GM06990 (cell line): ENCODE data around the gene CTXN3.

Source experiments
- DNase-seq: peaks from one replicate; pipeline ENCODE4 v3.0.0-alpha.2; 2011; ENCODE audit not compliant: insufficient read length; ENCODE audit errors: extremely low read depth
- H3K27me3 ChIP-seq: replicated peaks from 2 replicates; pipeline ENCODE4 v1.6.0; 2011; ENCODE audit warnings: low read length; ENCODE audit not compliant: control insufficient read depth, insufficient read depth
- H3K36me3 ChIP-seq: 2 replicates; pipeline ENCODE4 v1.5.1; 2011; ENCODE audit warnings: low read length; ENCODE audit not compliant: control insufficient read depth, insufficient read depth
- H3K4me3 ChIP-seq: replicated peaks from 2 replicates; pipeline ENCODE4 v1.5.1; 2011; ENCODE audit warnings: low read depth, mild to moderate bottlenecking, control low read depth, low read length
- TF ChIP-seq, protein P1 (sequence below): IDR thresholded peaks from 2 replicates; pipeline ENCODE4 v1.5.1; 2011; ENCODE audit warnings: low read length, control low read depth, mild to moderate bottlenecking, inconsistent platforms; ENCODE audit not compliant: insufficient read depth, poor library complexity, severe bottlenecking

The CTXN3 gene

DNA sequence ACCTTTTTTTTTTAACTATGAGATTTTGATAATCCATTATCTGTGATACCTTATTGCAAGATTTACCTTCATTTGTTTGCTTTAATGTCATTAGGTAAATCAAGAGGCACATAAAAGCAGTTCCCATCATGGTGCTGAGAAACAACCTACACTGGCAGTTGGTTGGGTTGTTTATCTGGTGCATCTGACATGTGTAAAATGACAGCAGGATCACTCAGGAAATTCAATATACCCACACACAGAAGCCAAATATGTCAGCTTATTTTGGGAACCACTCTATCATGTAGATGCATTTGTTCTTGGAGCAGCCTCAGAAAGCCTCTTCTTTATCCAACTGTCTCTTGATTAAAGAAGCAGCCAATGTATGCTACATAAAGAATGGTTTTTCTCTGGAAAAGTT is 46.5 kb downstream of the CTXN3 start:
- Histone ChIP-seq H3K4me3 (no peak overlapping the region), H3K27me3 (no peaks in the 10 kb centered on the region), H3K36me3 (no peaks in the 10 kb centered on the region)
- DNase-seq: no peak
- TF ChIP-seq, protein P1, sequence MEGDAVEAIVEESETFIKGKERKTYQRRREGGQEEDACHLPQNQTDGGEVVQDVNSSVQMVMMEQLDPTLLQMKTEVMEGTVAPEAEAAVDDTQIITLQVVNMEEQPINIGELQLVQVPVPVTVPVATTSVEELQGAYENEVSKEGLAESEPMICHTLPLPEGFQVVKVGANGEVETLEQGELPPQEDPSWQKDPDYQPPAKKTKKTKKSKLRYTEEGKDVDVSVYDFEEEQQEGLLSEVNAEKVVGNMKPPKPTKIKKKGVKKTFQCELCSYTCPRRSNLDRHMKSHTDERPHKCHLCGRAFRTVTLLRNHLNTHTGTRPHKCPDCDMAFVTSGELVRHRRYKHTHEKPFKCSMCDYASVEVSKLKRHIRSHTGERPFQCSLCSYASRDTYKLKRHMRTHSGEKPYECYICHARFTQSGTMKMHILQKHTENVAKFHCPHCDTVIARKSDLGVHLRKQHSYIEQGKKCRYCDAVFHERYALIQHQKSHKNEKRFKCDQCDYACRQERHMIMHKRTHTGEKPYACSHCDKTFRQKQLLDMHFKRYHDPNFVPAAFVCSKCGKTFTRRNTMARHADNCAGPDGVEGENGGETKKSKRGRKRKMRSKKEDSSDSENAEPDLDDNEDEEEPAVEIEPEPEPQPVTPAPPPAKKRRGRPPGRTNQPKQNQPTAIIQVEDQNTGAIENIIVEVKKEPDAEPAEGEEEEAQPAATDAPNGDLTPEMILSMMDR: no peak

DNA sequence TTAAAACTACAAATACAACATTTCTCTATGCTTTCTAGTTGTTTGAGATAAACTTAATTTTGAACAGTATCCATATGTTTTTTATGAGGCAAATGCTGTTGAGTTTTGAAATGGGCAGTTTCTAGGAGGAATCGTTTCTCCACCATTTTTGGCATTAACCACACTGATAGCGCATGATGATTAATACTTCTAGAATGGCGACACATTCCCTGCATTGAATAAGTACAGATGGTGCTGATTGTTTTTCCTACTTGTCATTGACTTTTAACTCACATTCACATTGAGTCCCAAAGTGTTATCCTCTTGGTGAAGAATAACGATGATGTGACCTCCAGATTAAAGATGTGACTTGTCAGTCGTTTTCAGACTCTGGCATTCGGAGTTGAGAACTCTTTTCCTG is 47.8 kb downstream of the CTXN3 start:
- Histone ChIP-seq H3K4me3 (no peak overlapping the region), H3K36me3 (no peaks in the 10 kb centered on the region), H3K27me3 (no peaks in the 10 kb centered on the region)
- no peak for DNase-seq
- TF ChIP-seq, protein P1: no peak

DNA sequence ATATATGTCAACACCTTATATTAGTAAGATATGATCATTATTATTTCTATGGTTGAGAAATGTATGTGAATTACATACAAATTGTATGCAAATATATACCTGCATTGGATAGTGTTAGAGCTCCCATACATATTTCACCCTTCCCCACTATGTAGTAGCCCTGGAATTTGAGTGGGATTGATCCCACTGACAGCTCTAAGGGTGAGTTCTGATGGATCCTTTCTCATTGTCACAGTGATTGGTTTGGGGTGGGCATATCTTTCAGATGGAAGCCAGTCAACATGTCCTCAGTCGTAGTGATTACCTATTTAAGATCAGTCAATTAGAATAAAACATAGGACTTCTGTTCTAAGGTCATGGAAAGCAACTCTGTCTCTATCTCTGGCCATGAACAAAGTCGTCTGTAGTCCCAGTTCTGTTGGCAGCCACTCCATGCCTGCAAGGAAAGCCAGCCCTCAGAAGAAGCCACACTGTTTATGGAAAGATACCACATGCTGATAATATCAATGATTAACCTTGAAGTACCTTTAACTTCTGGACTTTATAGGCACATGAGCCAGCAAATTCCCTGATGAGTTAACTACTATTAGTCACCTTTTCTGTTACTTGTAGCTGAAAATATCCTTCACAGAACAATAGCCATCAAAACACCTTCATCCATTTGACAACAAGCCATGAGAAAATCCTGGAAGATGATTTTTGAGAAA is 49.2 kb downstream of the CTXN3 start:
- Histone ChIP-seq H3K27me3 (no peaks in the 10 kb centered on the region), H3K36me3 (no peaks in the 10 kb centered on the region), H3K4me3 (no peak overlapping the region)
- TF ChIP-seq, protein P1: no peak
- DNase-seq: no peak

DNA sequence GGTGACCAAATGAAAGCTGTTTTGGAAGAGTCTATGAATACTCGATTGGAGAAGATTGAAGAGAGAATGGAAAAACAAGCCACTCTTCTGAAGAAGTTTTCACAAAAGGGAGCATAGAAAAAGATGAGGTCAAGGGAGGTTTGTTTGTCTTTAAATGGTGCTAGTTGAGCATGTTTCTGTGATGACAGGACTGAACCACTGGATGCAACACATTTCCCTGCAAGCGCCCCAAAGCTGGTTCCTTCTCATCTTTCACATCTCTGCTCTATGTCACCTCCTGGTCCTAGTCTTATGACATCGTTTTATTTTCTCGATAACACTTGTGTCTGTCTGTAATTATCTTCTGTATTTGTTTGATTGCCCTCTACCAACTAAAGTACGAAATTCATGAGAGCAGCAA is 50.5 kb downstream of the CTXN3 start:
- Histone ChIP-seq H3K36me3 (no peaks in the 10 kb centered on the region), H3K27me3 (no peaks in the 10 kb centered on the region), H3K4me3 (no peak overlapping the region)
- TF ChIP-seq, protein P1: no peak
- DNase-seq: no peak

DNA sequence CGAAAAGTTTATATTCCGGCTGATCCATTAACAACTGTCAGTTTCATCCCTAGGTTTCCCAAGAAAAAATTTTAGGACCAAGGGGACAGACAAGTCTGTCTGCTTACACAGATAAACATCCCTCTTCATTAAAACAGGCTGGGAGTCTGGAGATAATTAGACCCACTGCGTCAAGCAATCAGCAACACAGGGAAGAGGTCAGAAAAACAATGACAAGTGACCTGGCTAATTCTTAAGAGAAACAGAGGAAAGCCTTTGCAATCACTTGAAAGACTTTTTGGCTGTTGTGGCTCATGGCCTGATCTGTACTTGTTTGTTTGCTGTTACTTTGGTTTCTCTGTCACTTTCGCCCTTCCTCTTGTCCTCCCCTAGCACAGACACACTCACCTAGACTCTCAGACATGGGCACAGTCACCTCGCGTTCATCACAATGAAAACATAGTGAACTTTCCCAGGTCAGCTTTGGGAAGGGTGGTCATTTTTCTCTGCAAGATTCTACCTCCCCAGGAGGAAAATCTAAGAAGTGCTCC is 51.4 kb downstream of the CTXN3 start:
- TF ChIP-seq, protein P1: no peak
- DNase-seq: no peak
- Histone ChIP-seq H3K4me3 (no peak overlapping the region), H3K27me3 (no peaks in the 10 kb centered on the region), H3K36me3 (no peaks in the 10 kb centered on the region)
